SH-SY5Y (cell line): ENCODE results near the gene EXD3.

ENCODE experiments used
- GATA2 ChIP-seq: IDR thresholded peaks from 2 replicates; pipeline ENCODE4 v1.6.1; 2011; ENCODE audit warnings: mild to moderate bottlenecking, low read depth, low read length
- GATA3 ChIP-seq: IDR thresholded peaks from 2 replicates; pipeline ENCODE4 v1.6.1; 2011; ENCODE audit warnings: low read depth, mild to moderate bottlenecking, low read length, moderate library complexity

DNA sequence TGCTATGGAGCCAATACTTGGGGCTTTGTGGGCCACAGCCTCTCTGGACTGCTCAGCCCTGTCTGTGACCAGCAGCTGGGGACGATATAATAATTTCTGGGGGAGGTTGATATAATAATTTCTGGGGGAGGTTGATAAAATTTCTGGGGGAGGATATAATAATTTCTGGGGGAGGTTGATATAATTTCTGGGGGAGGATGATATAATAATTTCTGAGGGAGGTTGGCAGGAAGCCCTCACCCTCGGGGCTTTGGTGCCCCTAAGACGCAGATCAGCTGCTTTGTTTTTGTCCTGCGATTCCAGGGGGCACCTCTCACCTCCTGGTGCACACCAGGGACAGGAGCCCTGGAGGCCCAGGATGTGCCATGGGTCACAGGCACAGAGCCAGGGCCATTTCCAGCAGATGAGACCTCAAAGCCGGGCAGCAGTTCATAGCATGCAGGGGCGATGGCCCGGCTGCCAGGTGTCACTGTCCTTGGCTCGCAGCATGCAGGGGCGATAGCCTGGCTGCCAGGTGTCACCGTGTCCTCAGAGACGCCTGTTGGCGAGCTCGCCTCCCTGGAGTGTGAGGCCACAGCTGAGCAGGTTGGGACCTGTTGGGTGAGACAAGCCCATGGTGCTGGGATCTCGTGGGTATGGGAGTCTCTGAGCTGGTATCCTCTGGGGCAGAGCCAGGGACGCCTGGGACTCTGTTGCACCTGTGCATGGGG is 149.2 kb downstream of the EXD3 start:
- no peak for TF ChIP-seq GATA2
- no peak for TF ChIP-seq GATA3
